OCI-LY7 (cell line): ENCODE results near the gene OR2T34.

Experiments used
- CTCF ChIP-seq: fragments of 200-600 bp; sonication (generic); conservative IDR thresholded peaks from 2 replicates; pipeline ENCODE4 v1.5.1; 2014; ENCODE audit warnings: mild to moderate bottlenecking, antibody characterized with exemption, low read length, moderate library complexity, mixed read lengths
- EZH2phosphoT487 ChIP-seq: fragments of 200-600 bp; sonication (generic); IDR thresholded peaks from 2 replicates; pipeline ENCODE4 v1.6.1; 2018; ENCODE audit warnings: low read depth, borderline replicate concordance, mild to moderate bottlenecking, mixed run types, antibody characterized with exemption, low read length, moderate library complexity, mixed read lengths

- TF ChIP-seq CTCF, result no peak
- no peak for TF ChIP-seq EZH2phosphoT487
Observed at GRCh38 chr1:248576260-248576980, 1.9 kb upstream of the OR2T34 start.
